ENCODE results near the gene SUPT7L. TPM values are rescaled to one million over a fixed set of nuclear protein-coding genes. Genes with fewer than 3 reads are reported as not detected.

Gene SUPT7L
- total RNA-seq, 4 donors from 2014 or later, result 18.5 to 23.1 (median 20.7) TPM

GRCh38 chr2:27671235-27671634 is 7.8 kb upstream of the SUPT7L start:
- Histone ChIP-seq H3K4me1 (peaks cover 0 to 2% (median under 1%) of the 10 kb centered on the region in 4 donors), H3K4me3 (no peak overlapping the region), H3K27ac (replicated peaks in 1 of 4) (no peak overlapping the region), H3K36me3 (peaks cover 42 to 97% (median 78%) of the 10 kb centered on the region in 4 donors), H3K9me3 (no peaks in the 10 kb centered on the region), H3K27me3 (no peaks in the 10 kb centered on the region)
- no peak for DNase-seq (ENCODE audit: extremely low spot score)
- WGBS, result 92% methylated on average over 4 of the region's 4 CpGs
- no peak for TF ChIP-seq POLR2A (IDR thresholded peaks at IDR 0.05; ENCODE audit: low read depth)
- TF ChIP-seq EP300 (IDR thresholded peaks at IDR 0.05), result no peak
- TF ChIP-seq CTCF (IDR thresholded peaks at IDR 0.05), result no peak
- intact Hi-C loops (cut with DNase I), result no loop called here

- TF ChIP-seq POLR2AphosphoS5 (IDR thresholded peaks at IDR 0.05) (no peak), CTCF (IDR thresholded peaks at IDR 0.05) (no peak), POLR2A (IDR thresholded peaks at IDR 0.05; ENCODE audit: low read depth) (no peak), EP300 (IDR thresholded peaks at IDR 0.05) (no peak)
- no peak overlapping the region for H3K4me3 ChIP-seq
- no peaks in the 10 kb centered on the region for H3K27me3 ChIP-seq
- H3K4me1 ChIP-seq, result peaks cover 22 to 29% (median 26%) of the 10 kb centered on the region in 4 donors
- H3K9me3 ChIP-seq, result no peaks in the 10 kb centered on the region
- peaks cover 31 to 63% (median 53%) of the 10 kb centered on the region in 4 donors for H3K36me3 ChIP-seq
- intact Hi-C loops (cut with DNase I), result no loop called here
- no peak for DNase-seq (ENCODE audit: extremely low spot score)
- H3K27ac ChIP-seq (replicated peaks in 1 of 4), result no peak overlapping the region
- WGBS, result 75% methylated on average over 1 of the region's 1 CpG
Measured at GRCh38 chr2:27667446-27667845, 4.0 kb upstream of the SUPT7L start.

DNA sequence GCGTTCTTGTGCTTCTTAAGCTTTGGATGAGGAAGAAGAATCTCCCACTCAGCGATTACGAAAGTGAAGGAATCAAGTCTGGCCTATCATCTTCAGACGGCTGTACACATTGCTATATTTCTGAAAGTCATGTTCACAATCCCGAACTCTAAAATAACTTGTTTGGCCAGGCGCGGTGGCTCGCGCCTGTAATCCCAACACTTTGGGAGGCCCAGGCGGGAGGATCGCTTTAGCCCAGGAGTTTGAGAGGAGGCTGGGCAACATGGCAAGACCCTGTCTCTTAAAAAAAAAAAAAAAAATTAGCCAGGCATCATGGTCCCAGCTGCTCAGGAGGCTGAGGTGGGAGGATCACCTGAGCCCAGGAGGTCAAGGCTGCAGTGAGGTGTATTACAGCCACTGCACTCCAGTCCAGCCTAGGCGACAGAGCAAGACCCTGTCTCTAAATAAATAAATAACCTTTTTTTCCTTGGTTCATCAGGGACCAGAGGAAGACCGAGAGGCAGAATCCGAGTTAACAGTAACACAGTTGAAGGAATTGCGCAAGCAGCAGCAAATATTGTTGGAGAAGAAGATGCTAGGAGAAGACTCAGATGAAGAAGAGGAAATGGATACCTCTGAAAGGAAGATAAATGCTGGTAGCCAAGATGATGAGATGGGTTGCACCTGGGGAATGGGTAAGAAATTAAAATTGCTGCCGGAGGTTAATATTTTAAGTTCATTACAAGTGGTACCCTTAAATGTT is 1.4 kb upstream of the SUPT7L start:
- H3K9me3 ChIP-seq, result no peaks in the 10 kb centered on the region
- peak overlapping the region in 1 of 4 donors; percentile 77 for H3K27ac ChIP-seq (replicated peaks in 1 of 4)
- no peak for DNase-seq (ENCODE audit: extremely low spot score)
- H3K27me3 ChIP-seq, result no peaks in the 10 kb centered on the region
- TF ChIP-seq POLR2A (IDR thresholded peaks at IDR 0.05; ENCODE audit: low read depth), result no peak
- TF ChIP-seq POLR2AphosphoS5 (IDR thresholded peaks at IDR 0.05), result no peak
- TF ChIP-seq EP300 (IDR thresholded peaks at IDR 0.05), result no peak
- no peak for TF ChIP-seq CTCF (IDR thresholded peaks at IDR 0.05)
- H3K36me3 ChIP-seq, result peaks cover 26 to 62% (median 52%) of the 10 kb centered on the region in 4 donors
- WGBS, result 88% methylated on average over 16 of the region's 16 CpGs
- peak overlapping the region; percentile 72 to 91 (median 88) for H3K4me3 ChIP-seq
- H3K4me1 ChIP-seq, result peaks cover 27 to 41% (median 35%) of the 10 kb centered on the region in 4 donors
- intact Hi-C loops (cut with DNase I), result no loop called here

GRCh38 chr2:27664154-27664574 is 750 bp upstream of the SUPT7L start:
- intact Hi-C loops (cut with DNase I), result no loop called here
- Histone ChIP-seq H3K4me3 (peak overlapping the region; percentile 72 to 91 (median 88)), H3K36me3 (peaks cover 20 to 62% (median 50%) of the 10 kb centered on the region in 4 donors), H3K9me3 (no peaks in the 10 kb centered on the region), H3K27me3 (no peaks in the 10 kb centered on the region), H3K27ac (replicated peaks in 1 of 4) (peak overlapping the region; percentile 77 to 89 (median 86)), H3K4me1 (peaks cover 27 to 47% (median 37%) of the 10 kb centered on the region in 4 donors)
- TF ChIP-seq POLR2AphosphoS5 (IDR thresholded peaks at IDR 0.05) (no peak), CTCF (IDR thresholded peaks at IDR 0.05) (no peak)
- WGBS, result 7% methylated on average over 18 of the region's 28 CpGs
- no peak for DNase-seq (ENCODE audit: extremely low spot score)

Measured in esophagus muscularis mucosa (tissue), 4 donors.